ENCODE results near the gene SLC30A7.
"Not testable (repeated sequence)": the region's sequence is repeated elsewhere in the genome, so short reads cannot be mapped to it uniquely, and the experiment has no call there.

The SLC30A7 gene

DNA sequence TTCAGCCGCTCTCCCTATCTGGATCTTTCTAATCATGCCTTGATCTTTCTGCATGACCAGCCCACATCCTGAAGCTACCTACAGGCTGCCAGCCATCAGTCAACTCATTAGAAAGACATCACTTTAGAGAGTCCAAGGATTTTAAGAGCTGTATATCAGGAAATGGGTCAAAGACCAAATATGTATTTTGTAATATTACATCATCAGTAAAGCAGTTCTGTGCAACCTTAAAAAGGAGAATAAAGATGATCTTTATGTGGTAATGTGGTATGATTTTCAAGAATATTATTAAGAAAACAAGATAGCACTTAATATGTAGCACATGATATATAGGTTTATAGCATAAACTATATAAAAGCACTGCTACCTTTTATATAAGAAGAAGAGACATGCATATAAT, 47.6 kb downstream of the SLC30A7 start:
- no peak overlapping the region for H3K27ac ChIP-seq (ENCODE audit: insufficient read depth in 1 of 2, low read depth in 1 of 2, low read length in 2 of 2, poor library complexity in 1 of 2, severe bottlenecking in 2 of 2)
- H3K27me3 ChIP-seq (replicated peaks in 2 of 5; ENCODE audit: control insufficient read depth in 4 of 5, insufficient read depth in 5 of 5, low read length in 4 of 5): no peaks in the 10 kb centered on the region
- no peaks in the 10 kb centered on the region for H3K4me1 ChIP-seq (ENCODE audit: control extremely low read depth in 1 of 4, control insufficient read depth in 4 of 4, insufficient read depth in 4 of 4, low read length in 3 of 4)
- no peak overlapping the region for H3K4me3 ChIP-seq (ENCODE audit: control insufficient read depth in 1 of 7, extremely low read depth in 1 of 7, insufficient read depth in 4 of 7, low read depth in 2 of 7, low read length in 6 of 7)
- H3K36me3 ChIP-seq (ENCODE audit: control insufficient read depth in 4 of 4, insufficient read depth in 4 of 4, low read length in 3 of 4): peaks cover 9 to 31% (median 17%) of the 10 kb centered on the region in 4 experiments
- DNase-seq: no peak
- peaks cover 0 to 2% (median 0%) of the 10 kb centered on the region in 5 experiments for H3K9me3 ChIP-seq (ENCODE audit: control extremely low read depth in 1 of 5, control insufficient read depth in 4 of 5, insufficient read depth in 2 of 5, low read depth in 1 of 5, low read length in 4 of 5)
- CTCF ChIA-PET: interaction anchor here (1.1 to 1.8 kb wide), 2 partner anchors 14 to 68 kb away, joined by 3 to 5 read pairs; no protein-coding TSS in a partner anchor
- no CpG with 5 or more reads among the region's 1 CpG for WGBS (ENCODE audit: insufficient coverage)
- POLR2A ChIA-PET: interaction anchor here (0.6 kb wide), 1 partner anchor 308 kb away, joined by 4 read pairs; no protein-coding TSS in a partner anchor

DNA sequence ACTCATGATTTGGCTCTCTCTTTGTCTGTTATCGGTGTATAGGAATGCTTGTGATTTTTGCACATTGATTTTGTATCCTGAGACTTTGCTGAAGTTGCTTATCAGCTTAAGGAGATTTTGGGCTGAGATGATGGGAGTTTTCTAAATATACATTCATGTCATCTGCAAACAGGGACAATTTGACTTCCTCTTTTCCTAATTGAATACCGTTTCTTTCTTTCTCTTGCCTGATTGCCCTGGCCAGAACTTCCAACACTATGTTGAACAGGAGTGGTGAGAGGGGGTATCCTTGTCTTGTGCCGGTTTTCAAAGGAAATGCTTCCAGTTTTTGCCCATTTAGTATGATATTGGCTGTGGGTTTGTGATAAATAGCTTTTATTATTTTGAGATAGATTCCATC, 50.2 kb downstream of the SLC30A7 start:
- H3K9me3 ChIP-seq (ENCODE audit: control extremely low read depth in 1 of 5, control insufficient read depth in 4 of 5, insufficient read depth in 2 of 5, low read depth in 1 of 5, low read length in 4 of 5); CTCF ChIA-PET; H3K27me3 ChIP-seq (replicated peaks in 2 of 5; ENCODE audit: control insufficient read depth in 4 of 5, insufficient read depth in 5 of 5, low read length in 4 of 5); H3K27ac ChIP-seq (ENCODE audit: insufficient read depth in 1 of 2, low read depth in 1 of 2, low read length in 2 of 2, poor library complexity in 1 of 2, severe bottlenecking in 2 of 2); H3K4me1 ChIP-seq (ENCODE audit: control extremely low read depth in 1 of 4, control insufficient read depth in 4 of 4, insufficient read depth in 4 of 4, low read length in 3 of 4); H3K4me3 ChIP-seq (ENCODE audit: control insufficient read depth in 1 of 7, extremely low read depth in 1 of 7, insufficient read depth in 4 of 7, low read depth in 2 of 7, low read length in 6 of 7); DNase-seq; POLR2A ChIA-PET: not testable (repeated sequence)
- no CpG with 5 or more reads among the region's 3 CpGs for WGBS (ENCODE audit: insufficient coverage)
- peaks cover 10 to 28% (median 16%) of the 10 kb centered on the region in 4 experiments for H3K36me3 ChIP-seq (ENCODE audit: control insufficient read depth in 4 of 4, insufficient read depth in 4 of 4, low read length in 3 of 4)

DNA sequence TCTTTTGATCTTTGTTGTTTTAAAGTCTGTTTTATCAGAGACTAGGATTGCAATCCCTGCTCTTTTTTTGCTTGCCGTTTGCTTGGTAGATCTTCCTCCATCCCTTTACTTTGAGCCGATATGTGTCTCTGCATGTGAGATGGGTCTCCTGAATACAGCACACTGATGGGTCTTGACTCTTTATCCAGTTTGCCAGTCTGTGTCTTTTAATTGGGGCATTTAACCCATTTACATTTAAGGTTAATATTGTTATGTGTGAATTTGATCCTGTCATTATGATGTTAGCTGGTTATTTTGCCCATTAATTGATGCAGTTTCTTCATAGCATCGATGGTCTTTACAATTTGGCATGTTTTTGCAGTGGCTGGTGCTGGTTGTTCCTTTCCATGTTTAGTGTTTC, 51.9 kb downstream of the SLC30A7 start:
- CTCF ChIA-PET; H3K27me3 ChIP-seq (replicated peaks in 2 of 5; ENCODE audit: control insufficient read depth in 4 of 5, insufficient read depth in 5 of 5, low read length in 4 of 5); DNase-seq; H3K9me3 ChIP-seq (ENCODE audit: control extremely low read depth in 1 of 5, control insufficient read depth in 4 of 5, insufficient read depth in 2 of 5, low read depth in 1 of 5, low read length in 4 of 5); H3K4me1 ChIP-seq (ENCODE audit: control extremely low read depth in 1 of 4, control insufficient read depth in 4 of 4, insufficient read depth in 4 of 4, low read length in 3 of 4); POLR2A ChIA-PET; H3K4me3 ChIP-seq (ENCODE audit: control insufficient read depth in 1 of 7, extremely low read depth in 1 of 7, insufficient read depth in 4 of 7, low read depth in 2 of 7, low read length in 6 of 7); H3K27ac ChIP-seq (ENCODE audit: insufficient read depth in 1 of 2, low read depth in 1 of 2, low read length in 2 of 2, poor library complexity in 1 of 2, severe bottlenecking in 2 of 2): not testable (repeated sequence)
- peaks cover 11 to 31% (median 22%) of the 10 kb centered on the region in 4 experiments for H3K36me3 ChIP-seq (ENCODE audit: control insufficient read depth in 4 of 4, insufficient read depth in 4 of 4, low read length in 3 of 4)
- WGBS (ENCODE audit: insufficient coverage): no CpG with 5 or more reads among the region's 3 CpGs

DNA sequence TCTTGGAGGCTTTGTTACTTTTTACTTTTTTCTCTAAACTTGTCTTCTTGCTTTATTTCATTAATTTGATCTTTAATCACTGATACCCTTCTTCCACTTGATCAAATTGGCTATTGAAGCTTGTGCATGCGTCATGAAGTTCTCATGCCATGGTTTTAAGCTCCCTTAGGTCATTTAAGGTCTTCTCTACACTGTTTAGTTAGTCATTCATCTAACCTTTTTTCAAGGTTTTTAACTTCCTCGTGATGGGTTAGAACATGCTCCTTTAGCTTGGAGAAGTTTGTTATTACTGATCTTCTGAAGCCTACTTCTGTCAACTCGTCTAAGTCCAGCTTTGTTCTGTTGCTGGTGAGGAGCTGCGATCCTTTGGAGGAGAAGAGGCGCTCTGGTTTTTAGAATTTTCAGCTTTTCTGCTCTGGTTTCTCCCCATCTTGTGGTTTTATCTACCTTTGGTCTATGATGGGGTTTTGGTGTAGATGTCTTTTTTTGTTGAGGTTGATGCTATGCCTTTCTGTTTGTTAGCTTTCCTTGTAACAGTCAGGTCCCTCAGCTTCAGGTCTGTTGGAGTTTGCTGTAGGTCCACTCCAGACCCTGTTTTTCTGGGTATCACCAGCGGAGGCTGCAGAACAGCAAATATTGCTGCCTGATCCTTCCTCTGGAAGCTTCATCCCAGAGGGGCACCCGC, 53.0 kb downstream of the SLC30A7 start:
- DNase-seq; H3K4me3 ChIP-seq (ENCODE audit: control insufficient read depth in 1 of 7, extremely low read depth in 1 of 7, insufficient read depth in 4 of 7, low read depth in 2 of 7, low read length in 6 of 7); H3K4me1 ChIP-seq (ENCODE audit: control extremely low read depth in 1 of 4, control insufficient read depth in 4 of 4, insufficient read depth in 4 of 4, low read length in 3 of 4); H3K9me3 ChIP-seq (ENCODE audit: control extremely low read depth in 1 of 5, control insufficient read depth in 4 of 5, insufficient read depth in 2 of 5, low read depth in 1 of 5, low read length in 4 of 5); H3K27ac ChIP-seq (ENCODE audit: insufficient read depth in 1 of 2, low read depth in 1 of 2, low read length in 2 of 2, poor library complexity in 1 of 2, severe bottlenecking in 2 of 2); H3K27me3 ChIP-seq (replicated peaks in 2 of 5; ENCODE audit: control insufficient read depth in 4 of 5, insufficient read depth in 5 of 5, low read length in 4 of 5); POLR2A ChIA-PET: not testable (repeated sequence)
- H3K36me3 ChIP-seq (ENCODE audit: control insufficient read depth in 4 of 4, insufficient read depth in 4 of 4, low read length in 3 of 4): peaks cover 8 to 25% (median 20%) of the 10 kb centered on the region in 4 experiments
- CTCF ChIA-PET: interaction anchor here (1.4 kb wide), 1 partner anchor 12 kb away, joined by 3 read pairs; no protein-coding TSS in a partner anchor
- 100% methylated on average over 4 of the region's 7 CpGs for WGBS (ENCODE audit: insufficient coverage)

DNA sequence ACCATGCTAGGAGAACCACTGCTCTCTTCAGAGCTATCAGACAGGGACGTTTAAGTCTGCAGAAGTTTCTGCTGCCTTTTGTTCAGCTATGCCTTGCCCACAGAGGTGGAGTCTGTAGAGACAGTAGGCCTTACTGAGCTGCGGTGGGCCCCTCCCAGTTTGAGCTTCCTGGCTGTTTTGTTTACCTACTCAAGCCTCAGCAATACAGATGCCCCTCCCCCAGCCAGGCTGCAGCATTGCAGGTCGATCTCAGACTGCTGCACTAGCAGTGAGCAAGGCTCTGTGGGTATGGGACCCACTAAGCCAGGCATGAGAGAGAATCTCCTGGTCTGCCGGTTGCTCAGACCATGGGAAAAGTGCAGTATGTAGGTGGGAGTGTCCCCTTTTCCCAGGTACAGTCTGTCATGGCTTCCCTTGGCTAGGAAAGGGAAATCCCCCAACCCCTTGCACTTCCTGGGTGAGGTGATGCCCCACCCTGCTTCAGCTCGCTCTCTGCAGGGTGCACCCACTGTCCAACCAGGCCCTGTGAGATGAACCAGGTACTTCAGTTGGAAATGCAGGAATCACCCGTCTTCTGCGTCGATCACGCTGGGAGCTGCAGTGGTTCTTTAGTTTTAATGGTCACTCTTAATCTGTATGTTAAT, 53.7 kb downstream of the SLC30A7 start:
- H3K27me3 ChIP-seq (replicated peaks in 2 of 5; ENCODE audit: control insufficient read depth in 4 of 5, insufficient read depth in 5 of 5, low read length in 4 of 5); POLR2A ChIA-PET; H3K4me3 ChIP-seq (ENCODE audit: control insufficient read depth in 1 of 7, extremely low read depth in 1 of 7, insufficient read depth in 4 of 7, low read depth in 2 of 7, low read length in 6 of 7); H3K27ac ChIP-seq (ENCODE audit: insufficient read depth in 1 of 2, low read depth in 1 of 2, low read length in 2 of 2, poor library complexity in 1 of 2, severe bottlenecking in 2 of 2); H3K4me1 ChIP-seq (ENCODE audit: control extremely low read depth in 1 of 4, control insufficient read depth in 4 of 4, insufficient read depth in 4 of 4, low read length in 3 of 4); H3K9me3 ChIP-seq (ENCODE audit: control extremely low read depth in 1 of 5, control insufficient read depth in 4 of 5, insufficient read depth in 2 of 5, low read depth in 1 of 5, low read length in 4 of 5): not testable (repeated sequence)
- H3K36me3 ChIP-seq (ENCODE audit: control insufficient read depth in 4 of 4, insufficient read depth in 4 of 4, low read length in 3 of 4): peaks cover 8 to 25% (median 19%) of the 10 kb centered on the region in 4 experiments
- 85% methylated on average over 7 of the region's 9 CpGs for WGBS (ENCODE audit: insufficient coverage)
- DNase-seq: peak in 2 of 3 donors; percentile 16 to 51
- CTCF ChIA-PET: interaction anchor here (1.4 kb wide), 1 partner anchor 13 kb away, joined by 3 read pairs; no protein-coding TSS in a partner anchor

DNA sequence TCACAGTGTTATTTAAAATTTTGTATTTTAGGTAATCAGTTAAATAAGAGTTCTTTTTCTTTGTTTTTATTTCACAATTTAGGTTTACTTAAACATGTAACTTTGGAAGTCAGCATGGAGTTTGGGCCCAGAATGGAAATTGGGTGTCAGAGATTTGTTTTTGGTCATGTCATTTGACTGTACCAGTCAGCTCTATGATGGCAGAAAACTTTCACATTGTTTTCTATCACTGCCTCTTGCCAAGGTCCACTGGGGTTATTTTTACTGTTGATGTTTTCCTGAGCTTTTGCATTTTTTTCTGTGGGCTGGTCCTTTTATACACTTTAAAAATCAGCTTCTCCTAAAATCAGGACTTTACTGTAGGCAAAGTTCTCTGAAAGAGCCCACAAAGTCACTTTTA, 54.4 kb downstream of the SLC30A7 start:
- no peak overlapping the region for H3K27ac ChIP-seq (ENCODE audit: insufficient read depth in 1 of 2, low read depth in 1 of 2, low read length in 2 of 2, poor library complexity in 1 of 2, severe bottlenecking in 2 of 2)
- ChIA-PET CTCF (interaction anchor here (1.1 kb wide), 1 partner anchor 9 kb away, joined by 3 read pairs; no protein-coding TSS in a partner anchor), POLR2A (interaction anchor here (0.6 kb wide), 1 partner anchor 9 kb away, joined by 3 read pairs; no protein-coding TSS in a partner anchor)
- no peak for DNase-seq
- no peak overlapping the region for H3K4me3 ChIP-seq (ENCODE audit: control insufficient read depth in 1 of 7, extremely low read depth in 1 of 7, insufficient read depth in 4 of 7, low read depth in 2 of 7, low read length in 6 of 7)
- peaks cover 0 to 4% (median 0%) of the 10 kb centered on the region in 5 experiments for H3K9me3 ChIP-seq (ENCODE audit: control extremely low read depth in 1 of 5, control insufficient read depth in 4 of 5, insufficient read depth in 2 of 5, low read depth in 1 of 5, low read length in 4 of 5)
- peaks cover 8 to 25% (median 19%) of the 10 kb centered on the region in 4 experiments for H3K36me3 ChIP-seq (ENCODE audit: control insufficient read depth in 4 of 4, insufficient read depth in 4 of 4, low read length in 3 of 4)
- H3K4me1 ChIP-seq (ENCODE audit: control extremely low read depth in 1 of 4, control insufficient read depth in 4 of 4, insufficient read depth in 4 of 4, low read length in 3 of 4): no peaks in the 10 kb centered on the region
- no peaks in the 10 kb centered on the region for H3K27me3 ChIP-seq (replicated peaks in 2 of 5; ENCODE audit: control insufficient read depth in 4 of 5, insufficient read depth in 5 of 5, low read length in 4 of 5)

DNA sequence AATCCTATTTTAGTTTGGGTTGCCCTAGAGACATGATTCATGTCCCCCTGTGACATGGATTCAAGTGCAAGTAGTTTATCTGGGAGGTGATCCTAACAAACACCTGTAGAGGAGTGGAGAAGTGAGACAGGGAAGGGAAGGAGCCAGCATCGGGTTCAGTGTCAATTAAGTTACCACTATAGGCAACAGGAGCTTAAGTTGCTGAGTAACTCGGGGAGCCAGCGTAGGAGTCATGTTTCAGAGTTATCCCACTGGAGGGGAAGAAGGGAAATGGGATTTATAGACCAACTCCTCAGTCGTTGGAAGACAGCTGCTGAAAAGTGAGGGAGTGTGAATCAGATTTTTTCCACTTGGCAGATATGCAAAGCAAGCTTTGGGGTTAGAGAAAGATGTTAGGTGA, 54.9 kb downstream of the SLC30A7 start:
- POLR2A ChIA-PET: no interaction called here

More for the DNA sequence above, 54.9 kb downstream of the SLC30A7 start:
- Histone ChIP-seq H3K9me3 (ENCODE audit: control extremely low read depth in 1 of 5, control insufficient read depth in 4 of 5, insufficient read depth in 2 of 5, low read depth in 1 of 5, low read length in 4 of 5) (peaks cover 0 to 4% (median 0%) of the 10 kb centered on the region in 5 experiments), H3K4me1 (ENCODE audit: control extremely low read depth in 1 of 4, control insufficient read depth in 4 of 4, insufficient read depth in 4 of 4, low read length in 3 of 4) (no peaks in the 10 kb centered on the region), H3K27me3 (replicated peaks in 2 of 5; ENCODE audit: control insufficient read depth in 4 of 5, insufficient read depth in 5 of 5, low read length in 4 of 5) (no peaks in the 10 kb centered on the region), H3K4me3 (ENCODE audit: control insufficient read depth in 1 of 7, extremely low read depth in 1 of 7, insufficient read depth in 4 of 7, low read depth in 2 of 7, low read length in 6 of 7) (no peak overlapping the region), H3K27ac (ENCODE audit: insufficient read depth in 1 of 2, low read depth in 1 of 2, low read length in 2 of 2, poor library complexity in 1 of 2, severe bottlenecking in 2 of 2) (no peak overlapping the region), H3K36me3 (ENCODE audit: control insufficient read depth in 4 of 4, insufficient read depth in 4 of 4, low read length in 3 of 4) (peaks cover 8 to 25% (median 18%) of the 10 kb centered on the region in 4 experiments)
- 89% methylated on average over 4 of the region's 4 CpGs for WGBS (ENCODE audit: insufficient coverage)
- DNase-seq: no peak
- CTCF ChIA-PET: interaction anchor here (1.1 kb wide), 1 partner anchor 9 kb away, joined by 3 read pairs; no protein-coding TSS in a partner anchor

Measured in common myeloid progenitor, CD34-positive (primary cell).